ENCODE results near the gene OR5B21. TPM values are rescaled to one million over a fixed set of nuclear protein-coding genes. Genes with fewer than 3 reads are reported as not detected.

OR5B21 gene
- not detected for total RNA-seq

DNA sequence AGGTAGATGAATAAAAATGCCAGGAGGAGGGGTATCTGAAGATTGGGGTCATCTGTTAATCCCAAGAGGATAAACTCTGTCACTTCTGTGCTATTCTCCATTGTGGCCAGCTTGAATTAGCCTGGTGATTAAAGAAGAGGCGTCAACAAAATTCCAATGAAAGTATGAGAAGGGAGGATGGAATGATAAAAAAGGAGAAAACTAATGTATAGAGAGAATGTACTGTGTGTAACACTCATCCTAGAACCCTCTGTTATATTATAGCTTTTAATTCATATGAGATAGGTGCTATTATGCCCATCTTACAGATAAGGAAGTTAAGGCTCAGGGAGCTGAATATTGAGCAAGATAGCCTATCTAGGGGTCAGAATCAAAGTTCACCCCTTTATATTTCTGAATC lies at the start of gene OR5B21:
OR5B21 (minus strand) TSS at position 101 of the 400 bp plus-strand sequence; CDS start at position 101, 0 bp downstream.
- DNase-seq, result no peak
- no peaks in the 10 kb centered on the region for H3K36me3 ChIP-seq

DNA sequence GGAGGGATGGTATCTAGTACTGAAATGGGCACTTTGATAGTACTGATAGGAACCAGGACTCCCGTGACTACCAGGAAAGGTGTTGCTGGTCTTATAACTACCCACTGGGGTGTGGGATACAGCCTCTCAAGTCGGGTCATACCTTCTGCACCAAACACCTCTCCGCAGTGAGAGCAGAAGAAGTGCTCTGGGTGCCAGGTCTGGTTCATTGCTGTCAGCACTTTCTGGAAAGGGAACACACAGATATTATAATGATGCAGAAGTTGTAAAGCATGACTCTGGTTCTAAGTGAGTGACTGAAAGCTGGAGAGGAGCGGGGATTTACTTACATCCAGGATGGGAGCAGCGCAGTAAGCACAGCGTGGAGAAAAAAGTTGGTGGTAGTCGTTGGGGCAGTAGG lies 41.7 kb upstream of the OR5B21 start:
- H3K4me3 ChIP-seq, result no peak overlapping the region
- DNase-seq, result no peak
- no peak for TF ChIP-seq POLR2A (IDR thresholded peaks at IDR 0.05)
- TF ChIP-seq, protein P1, sequence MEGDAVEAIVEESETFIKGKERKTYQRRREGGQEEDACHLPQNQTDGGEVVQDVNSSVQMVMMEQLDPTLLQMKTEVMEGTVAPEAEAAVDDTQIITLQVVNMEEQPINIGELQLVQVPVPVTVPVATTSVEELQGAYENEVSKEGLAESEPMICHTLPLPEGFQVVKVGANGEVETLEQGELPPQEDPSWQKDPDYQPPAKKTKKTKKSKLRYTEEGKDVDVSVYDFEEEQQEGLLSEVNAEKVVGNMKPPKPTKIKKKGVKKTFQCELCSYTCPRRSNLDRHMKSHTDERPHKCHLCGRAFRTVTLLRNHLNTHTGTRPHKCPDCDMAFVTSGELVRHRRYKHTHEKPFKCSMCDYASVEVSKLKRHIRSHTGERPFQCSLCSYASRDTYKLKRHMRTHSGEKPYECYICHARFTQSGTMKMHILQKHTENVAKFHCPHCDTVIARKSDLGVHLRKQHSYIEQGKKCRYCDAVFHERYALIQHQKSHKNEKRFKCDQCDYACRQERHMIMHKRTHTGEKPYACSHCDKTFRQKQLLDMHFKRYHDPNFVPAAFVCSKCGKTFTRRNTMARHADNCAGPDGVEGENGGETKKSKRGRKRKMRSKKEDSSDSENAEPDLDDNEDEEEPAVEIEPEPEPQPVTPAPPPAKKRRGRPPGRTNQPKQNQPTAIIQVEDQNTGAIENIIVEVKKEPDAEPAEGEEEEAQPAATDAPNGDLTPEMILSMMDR (IDR thresholded peaks at IDR 0.05), result no peak
- H3K4me1 ChIP-seq, result no peaks in the 10 kb centered on the region
- no peak overlapping the region for H3K27ac ChIP-seq
- H3K9me3 ChIP-seq, result no peaks in the 10 kb centered on the region
- no peaks in the 10 kb centered on the region for H3K27me3 ChIP-seq
- H3K36me3 ChIP-seq, result peaks cover 0 to 84% (median 3%) of the 10 kb centered on the region in 3 donors

More for the DNA sequence above, at the start of gene OR5B21:
- Histone ChIP-seq H3K27me3 (no peaks in the 10 kb centered on the region), H3K27ac (no peak within 1 kb of the TSS), H3K4me3 (no peak within 1 kb of the TSS), H3K4me1 (no peaks in the 10 kb centered on the region), H3K9me3 (no peaks in the 10 kb centered on the region)
- TF ChIP-seq, protein P1 (IDR thresholded peaks at IDR 0.05), result no peak
- no peak for TF ChIP-seq POLR2A (IDR thresholded peaks at IDR 0.05)

- H3K36me3 ChIP-seq, result peaks cover 0 to 65% (median 0%) of the 10 kb centered on the region in 3 donors
- no peak overlapping the region for H3K4me3 ChIP-seq
- H3K9me3 ChIP-seq, result no peaks in the 10 kb centered on the region
- H3K27me3 ChIP-seq, result no peaks in the 10 kb centered on the region
- no peaks in the 10 kb centered on the region for H3K4me1 ChIP-seq
- H3K27ac ChIP-seq, result no peak overlapping the region
- TF ChIP-seq, protein P1 (IDR thresholded peaks at IDR 0.05), result no peak
- TF ChIP-seq POLR2A (IDR thresholded peaks at IDR 0.05), result no peak
- DNase-seq, result no peak
These were observed 38.9 kb upstream of the OR5B21 start for GRCh38 chr11:58546841-58547240.

- H3K27ac ChIP-seq, result no peak overlapping the region
- TF ChIP-seq, protein P1 (IDR thresholded peaks at IDR 0.05), result no peak
- TF ChIP-seq POLR2A (IDR thresholded peaks at IDR 0.05), result no peak
- DNase-seq, result no peak
- no peak overlapping the region for H3K4me3 ChIP-seq
- no peaks in the 10 kb centered on the region for H3K4me1 ChIP-seq
- peaks cover 0 to 45% (median 0%) of the 10 kb centered on the region in 3 donors for H3K36me3 ChIP-seq
- no peaks in the 10 kb centered on the region for H3K27me3 ChIP-seq
- H3K9me3 ChIP-seq, result no peaks in the 10 kb centered on the region
These were observed 24.0 kb upstream of the OR5B21 start for GRCh38 chr11:58531865-58532341.

DNA sequence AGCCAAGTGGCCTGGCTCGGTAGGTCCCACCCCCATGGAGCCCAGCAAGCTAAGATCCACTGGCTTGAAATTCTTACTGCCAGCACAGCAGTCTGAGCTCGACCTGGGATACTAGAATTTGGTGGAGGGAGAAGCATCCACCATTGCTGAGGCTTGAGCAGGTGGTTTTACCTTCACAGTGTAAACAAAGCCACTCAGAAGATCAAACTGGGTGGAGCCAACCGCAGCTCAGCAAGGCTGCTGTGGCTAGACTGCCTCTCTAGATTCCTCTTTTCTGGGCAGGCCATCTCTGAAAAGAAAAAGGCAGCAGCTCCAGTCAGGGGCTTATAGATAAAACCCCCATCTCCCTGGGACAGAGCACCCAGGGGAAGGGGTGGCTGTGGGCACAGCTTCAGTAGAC lies 22.3 kb upstream of the OR5B21 start:
- H3K36me3 ChIP-seq, result peaks cover 0 to 47% (median 0%) of the 10 kb centered on the region in 3 donors
- DNase-seq, result peak in 2 of 3 donors; percentile 47 to 53
- no peak for TF ChIP-seq POLR2A (IDR thresholded peaks at IDR 0.05)
- TF ChIP-seq, protein P1 (IDR thresholded peaks at IDR 0.05), result no peak
- no peak overlapping the region for H3K4me3 ChIP-seq
- H3K27me3 ChIP-seq, result no peaks in the 10 kb centered on the region
- no peaks in the 10 kb centered on the region for H3K9me3 ChIP-seq
- no peaks in the 10 kb centered on the region for H3K4me1 ChIP-seq
- H3K27ac ChIP-seq, result peak overlapping the region in 2 of 4 donors; percentile 2 to 57
